RWPE2 (cell line): ENCODE measurements around the gene KPNA3.

Experiments
- ATAC-seq: fragments of 200-7000 bp; cut with Tn5 transposase; 3 replicates; pipeline ENCODE4 v1.9.1; 2021; ENCODE audit warnings: low read depth
- DNase-seq: peaks from one replicate; pipeline ENCODE4 v3.0.0-alpha.2; 2020; ENCODE audit warnings: low spot score
- H3K27ac ChIP-seq: fragments of 450-650 bp; 2 replicates; pipeline ENCODE4 v1.5.1; 2017; ENCODE audit warnings: mild to moderate bottlenecking; ENCODE audit not compliant: poor library complexity, severe bottlenecking
- H3K27me3 ChIP-seq: fragments of 250-450 bp; sonication (Bioruptor Pico); 2 replicates; pipeline ENCODE4 v1.5.1; 2021; ENCODE audit warnings: mild to moderate bottlenecking, moderate library complexity; ENCODE audit not compliant: insufficient read depth, poor library complexity, severe bottlenecking
- H3K36me3 ChIP-seq: fragments of 250-450 bp; sonication (Bioruptor Pico); 2 replicates; pipeline ENCODE4 v1.5.1; 2020; ENCODE audit warnings: low read depth, mild to moderate bottlenecking, moderate library complexity
- H3K4me1 ChIP-seq: fragments of 250-450 bp; sonication (Bioruptor Pico); 2 replicates; pipeline ENCODE4 v1.5.1; 2021; ENCODE audit warnings: mild to moderate bottlenecking, moderate library complexity; ENCODE audit not compliant: insufficient read depth, poor library complexity, severe bottlenecking
- H3K4me3 ChIP-seq: fragments of 250-450 bp; sonication (Bioruptor Pico); 2 replicates; pipeline ENCODE4 v1.5.1; 2021; ENCODE audit warnings: mild to moderate bottlenecking, moderate library complexity; ENCODE audit not compliant: severe bottlenecking
- H3K9me3 ChIP-seq: fragments of 250-450 bp; sonication (Bioruptor Pico); 2 replicates; pipeline ENCODE4 v1.5.1; 2021; ENCODE audit warnings: mild to moderate bottlenecking, moderate library complexity; ENCODE audit not compliant: severe bottlenecking
- TF ChIP-seq, protein P1 (sequence below): fragments of 450-650 bp; IDR thresholded peaks from one replicate; pipeline ENCODE4 v1.5.1; 2017; ENCODE audit warnings: mild to moderate bottlenecking, moderate library complexity; ENCODE audit not compliant: poor library complexity, severe bottlenecking

The KPNA3 gene

GRCh38 chr13:49829715-49830114, 37.2 kb upstream of the KPNA3 start:
- Histone ChIP-seq H3K27me3 (no peaks in the 10 kb centered on the region), H3K36me3 (no peaks in the 10 kb centered on the region), H3K4me3 (no peak overlapping the region), H3K4me1 (no peaks in the 10 kb centered on the region), H3K27ac (no peak overlapping the region), H3K9me3 (no peaks in the 10 kb centered on the region)
- TF ChIP-seq, protein P1, sequence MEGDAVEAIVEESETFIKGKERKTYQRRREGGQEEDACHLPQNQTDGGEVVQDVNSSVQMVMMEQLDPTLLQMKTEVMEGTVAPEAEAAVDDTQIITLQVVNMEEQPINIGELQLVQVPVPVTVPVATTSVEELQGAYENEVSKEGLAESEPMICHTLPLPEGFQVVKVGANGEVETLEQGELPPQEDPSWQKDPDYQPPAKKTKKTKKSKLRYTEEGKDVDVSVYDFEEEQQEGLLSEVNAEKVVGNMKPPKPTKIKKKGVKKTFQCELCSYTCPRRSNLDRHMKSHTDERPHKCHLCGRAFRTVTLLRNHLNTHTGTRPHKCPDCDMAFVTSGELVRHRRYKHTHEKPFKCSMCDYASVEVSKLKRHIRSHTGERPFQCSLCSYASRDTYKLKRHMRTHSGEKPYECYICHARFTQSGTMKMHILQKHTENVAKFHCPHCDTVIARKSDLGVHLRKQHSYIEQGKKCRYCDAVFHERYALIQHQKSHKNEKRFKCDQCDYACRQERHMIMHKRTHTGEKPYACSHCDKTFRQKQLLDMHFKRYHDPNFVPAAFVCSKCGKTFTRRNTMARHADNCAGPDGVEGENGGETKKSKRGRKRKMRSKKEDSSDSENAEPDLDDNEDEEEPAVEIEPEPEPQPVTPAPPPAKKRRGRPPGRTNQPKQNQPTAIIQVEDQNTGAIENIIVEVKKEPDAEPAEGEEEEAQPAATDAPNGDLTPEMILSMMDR = no peak
- DNase-seq (no peak), ATAC-seq (no peak)

- DNase-seq = no peak
- no peak overlapping the region for H3K4me3 ChIP-seq
- H3K9me3 ChIP-seq = no peaks in the 10 kb centered on the region
- no peaks in the 10 kb centered on the region for H3K27me3 ChIP-seq
- ATAC-seq = peak; percentile 55; the same call in 2 of the 3 replicates
- no peaks in the 10 kb centered on the region for H3K4me1 ChIP-seq
- no peak overlapping the region for H3K27ac ChIP-seq
- TF ChIP-seq, protein P1 = peak; percentile 22
- H3K36me3 ChIP-seq = no peaks in the 10 kb centered on the region
Measured at GRCh38 chr13:49828453-49828852, 36.0 kb upstream of the KPNA3 start.

DNA sequence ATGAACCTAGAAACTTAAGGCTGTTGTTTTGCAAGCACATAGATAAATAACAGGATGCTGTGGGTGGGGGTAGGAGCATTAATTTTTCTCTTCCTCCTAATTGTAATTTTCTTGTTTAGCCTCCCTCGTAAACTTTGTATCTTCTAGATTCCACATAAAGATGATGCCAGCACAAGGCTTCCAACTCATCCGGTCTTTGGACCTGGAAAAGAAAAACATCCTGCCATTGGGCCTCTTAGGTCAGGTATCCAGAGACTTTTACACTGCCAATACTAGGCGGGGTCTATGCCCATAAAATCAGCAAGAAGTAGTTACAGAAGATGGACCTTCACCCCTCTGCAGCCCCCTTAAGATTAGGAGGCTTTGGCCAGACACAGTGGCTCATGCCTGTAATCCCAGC, 35.4 kb upstream of the KPNA3 start:
- no peaks in the 10 kb centered on the region for H3K9me3 ChIP-seq
- no peak for DNase-seq
- H3K36me3 ChIP-seq = no peaks in the 10 kb centered on the region
- no peak overlapping the region for H3K27ac ChIP-seq
- ATAC-seq = no peak
- H3K4me3 ChIP-seq = no peak overlapping the region
- H3K4me1 ChIP-seq = no peaks in the 10 kb centered on the region
- TF ChIP-seq, protein P1 = no peak
- H3K27me3 ChIP-seq = no peaks in the 10 kb centered on the region

DNA sequence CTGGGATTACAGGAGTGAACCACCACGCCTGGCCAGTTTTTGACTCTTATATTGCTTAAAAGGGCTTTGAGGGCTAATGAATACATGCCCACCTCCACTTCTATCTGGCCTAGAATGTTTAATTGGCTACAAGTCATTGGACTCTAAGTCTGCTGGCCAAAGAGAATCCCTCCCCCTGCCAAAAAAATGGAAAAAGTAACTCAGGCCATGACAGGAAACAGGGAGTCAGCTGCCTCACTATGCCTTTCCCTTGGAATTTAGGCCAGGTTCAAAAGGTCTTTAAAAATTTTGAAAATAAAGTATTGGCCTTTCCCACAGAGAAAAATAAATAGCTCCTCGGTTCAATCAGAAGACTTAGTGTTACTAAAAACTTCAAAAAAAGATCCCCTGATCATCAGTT, 34.9 kb upstream of the KPNA3 start:
- H3K27me3 ChIP-seq = no peaks in the 10 kb centered on the region
- H3K36me3 ChIP-seq = no peaks in the 10 kb centered on the region
- no peak for DNase-seq
- no peak overlapping the region for H3K27ac ChIP-seq
- H3K4me1 ChIP-seq = no peaks in the 10 kb centered on the region
- ATAC-seq = no peak
- H3K9me3 ChIP-seq = no peaks in the 10 kb centered on the region
- H3K4me3 ChIP-seq = no peak overlapping the region
- TF ChIP-seq, protein P1 = no peak

DNA sequence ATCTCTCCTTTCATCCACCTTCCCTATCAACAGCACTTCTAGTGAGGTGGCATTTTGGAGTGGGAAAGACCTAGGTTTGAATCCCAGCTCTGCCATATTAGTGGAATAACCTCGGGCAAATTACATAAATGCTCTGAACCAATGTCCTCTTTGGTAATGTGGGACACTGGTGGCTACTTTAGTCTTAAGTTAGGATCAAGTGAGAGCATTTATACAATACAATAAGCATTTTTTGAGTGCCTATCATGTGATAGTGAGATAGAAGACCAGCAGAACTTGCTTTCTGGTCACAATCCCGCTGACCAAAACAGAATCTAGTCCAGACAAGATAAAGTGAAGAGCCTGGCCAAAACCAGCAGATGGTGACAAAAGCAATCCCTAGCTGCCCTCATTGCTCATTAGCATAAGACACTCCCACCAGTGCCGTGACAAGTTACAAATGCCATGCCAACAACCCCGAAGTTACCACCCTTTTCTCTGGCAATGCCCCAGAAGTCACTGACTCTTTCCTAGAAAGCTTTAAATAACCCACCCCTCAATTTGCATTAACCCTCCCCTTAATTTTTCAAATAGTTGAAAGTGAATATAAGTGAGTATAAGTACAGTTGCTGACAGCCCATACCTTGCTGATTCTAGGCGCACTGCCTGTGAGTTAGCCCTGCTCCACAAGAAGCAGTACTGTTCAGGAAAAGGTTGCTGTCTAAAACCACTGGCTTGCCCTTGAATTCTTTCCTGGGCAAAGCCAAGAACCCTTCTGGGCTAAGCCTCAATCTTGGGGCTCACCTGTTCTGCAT, 28.9 kb upstream of the KPNA3 start:
- no peak for DNase-seq
- no peak for ATAC-seq

More for the DNA sequence above, 28.9 kb upstream of the KPNA3 start:
- TF ChIP-seq, protein P1 = peak; percentile 24
- no peaks in the 10 kb centered on the region for H3K36me3 ChIP-seq
- H3K27me3 ChIP-seq = no peaks in the 10 kb centered on the region
- no peaks in the 10 kb centered on the region for H3K4me1 ChIP-seq
- H3K27ac ChIP-seq = no peak overlapping the region
- no peak overlapping the region for H3K4me3 ChIP-seq
- H3K9me3 ChIP-seq = no peaks in the 10 kb centered on the region
